CD4-positive, alpha-beta T cell treated with Interleukin-12 subunit alpha and Interleukin-12 subunit beta, for 1 hour (primary cell): ENCODE data around the gene GRM8.

Experiments
- DNase-seq: peaks from one replicate; pipeline ENCODE4 v3.0.0-alpha.2; 2020

Gene GRM8

DNA sequence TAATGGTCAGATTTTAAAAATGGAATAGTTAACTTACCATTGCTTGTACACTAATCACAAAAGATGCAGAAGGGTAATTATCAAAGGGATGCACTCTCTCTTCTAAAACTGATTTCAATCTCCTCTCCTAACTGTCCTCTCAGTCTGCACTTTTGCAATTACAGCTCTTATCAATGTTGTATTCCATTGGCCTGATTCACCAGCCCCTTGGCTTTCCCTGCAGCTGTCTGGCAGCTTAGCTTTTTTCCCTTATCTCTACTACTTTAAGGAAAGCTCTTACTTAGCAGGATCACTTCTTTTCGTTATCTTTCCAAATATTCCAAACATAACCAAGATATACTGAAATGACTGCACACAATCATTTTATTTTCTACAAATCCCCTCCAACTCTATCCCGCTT lies 448.8 kb downstream of the GRM8 start:
- no peak for DNase-seq

DNA sequence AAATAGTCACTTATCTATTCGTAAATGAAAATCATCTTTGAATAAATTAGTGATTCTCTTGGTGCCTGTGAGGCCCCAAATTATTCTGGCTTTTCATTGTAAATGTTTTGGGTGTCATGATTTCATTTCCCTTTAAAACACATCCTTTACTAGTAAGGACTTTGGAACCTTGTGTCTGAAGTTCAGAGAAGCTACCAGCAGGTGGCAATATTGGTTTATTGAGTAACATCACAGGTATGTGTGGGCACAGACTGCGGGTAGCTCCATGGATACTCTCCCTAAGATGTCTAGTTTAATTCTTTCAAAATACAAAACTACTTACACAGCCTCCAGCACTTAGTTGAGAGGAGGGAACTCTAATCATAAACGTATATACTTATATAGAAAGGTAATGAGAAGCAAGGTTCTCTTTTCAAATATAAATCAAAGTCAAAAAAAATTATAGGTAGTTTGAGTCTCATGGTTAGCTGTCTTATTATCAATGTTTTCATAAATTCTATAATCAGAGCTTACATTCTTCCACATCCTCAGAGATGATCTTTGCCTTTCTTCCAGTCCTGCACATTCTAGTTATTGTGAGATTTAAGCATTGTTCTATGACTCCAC lies 449.6 kb downstream of the GRM8 start:
- DNase-seq = peak; percentile 37

DNA sequence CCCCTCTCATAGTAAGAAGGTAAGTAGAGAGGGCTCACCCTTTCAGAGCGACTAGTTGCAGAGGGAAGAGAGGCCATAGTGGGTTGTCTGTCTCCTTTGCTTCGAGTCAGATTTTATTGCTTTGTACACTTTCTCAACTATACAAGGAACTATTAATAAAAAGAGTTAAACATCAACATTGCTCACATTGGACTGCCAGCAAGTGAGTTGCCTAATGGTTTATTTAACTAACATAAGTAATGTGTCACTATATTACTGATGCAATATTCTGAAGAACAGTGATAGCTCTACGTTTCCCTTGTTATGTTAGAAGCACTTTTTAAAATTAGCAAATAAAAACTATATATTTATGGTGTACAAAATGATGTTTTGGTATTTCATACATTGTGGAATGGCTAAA lies 451.0 kb downstream of the GRM8 start:
- DNase-seq = no peak

DNA sequence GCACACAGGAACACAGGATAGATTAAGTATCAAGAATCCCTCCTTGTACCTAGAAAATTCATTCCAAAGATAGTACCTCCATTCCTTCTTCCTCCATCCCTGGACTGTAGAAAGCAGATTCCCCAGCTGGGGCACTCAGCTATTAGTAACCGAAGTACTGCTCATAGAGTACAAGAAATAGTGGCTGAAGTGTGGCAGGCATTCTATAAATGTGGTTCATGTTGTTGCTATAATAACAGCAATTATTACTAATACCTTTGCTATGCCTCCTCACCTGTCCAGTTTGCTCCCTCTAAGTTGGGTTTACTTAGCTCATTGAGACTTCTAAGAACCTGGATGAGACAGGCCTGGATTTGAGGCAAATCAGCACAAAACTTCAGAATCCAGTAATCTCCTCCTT lies 453.2 kb downstream of the GRM8 start:
- no peak for DNase-seq

DNA sequence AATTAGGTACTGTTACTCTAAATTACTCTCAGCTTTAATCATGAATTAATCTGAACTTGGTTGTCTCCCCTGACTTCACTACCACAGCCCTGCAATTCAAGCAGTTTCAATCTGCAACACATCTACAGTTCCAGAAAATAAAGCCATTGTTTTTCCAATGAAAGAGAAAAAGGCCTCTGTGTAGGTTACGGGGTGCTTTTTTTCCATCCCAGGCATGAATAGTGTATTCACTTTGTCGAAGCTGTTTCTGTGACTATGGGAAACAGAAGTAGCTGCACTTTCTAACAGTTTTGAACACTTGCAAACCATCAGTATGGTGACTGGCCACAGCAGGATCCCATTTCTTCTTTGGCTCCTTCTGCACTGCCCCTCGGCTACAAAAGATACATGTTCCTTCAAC lies 460.2 kb downstream of the GRM8 start:
- DNase-seq = no peak

DNA sequence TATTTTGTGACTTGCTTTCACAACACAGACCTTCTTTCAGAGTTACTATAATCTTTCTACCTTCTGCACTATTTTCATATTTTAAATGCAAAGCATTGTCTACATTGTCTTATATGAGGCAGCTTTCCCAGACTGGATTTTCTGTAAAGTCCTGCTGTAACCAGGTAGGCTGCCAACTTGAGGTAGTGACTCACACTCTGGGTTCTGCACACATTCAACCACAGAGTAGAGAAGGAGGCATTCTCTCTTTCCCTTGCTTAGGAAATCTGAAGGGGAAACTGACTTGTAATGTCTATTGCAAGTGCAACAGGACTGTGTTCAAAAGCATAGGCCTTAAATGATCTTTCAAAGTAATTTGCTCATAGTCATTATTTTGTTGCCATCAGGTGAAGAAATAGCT lies 461.4 kb downstream of the GRM8 start:
- DNase-seq = no peak

DNA sequence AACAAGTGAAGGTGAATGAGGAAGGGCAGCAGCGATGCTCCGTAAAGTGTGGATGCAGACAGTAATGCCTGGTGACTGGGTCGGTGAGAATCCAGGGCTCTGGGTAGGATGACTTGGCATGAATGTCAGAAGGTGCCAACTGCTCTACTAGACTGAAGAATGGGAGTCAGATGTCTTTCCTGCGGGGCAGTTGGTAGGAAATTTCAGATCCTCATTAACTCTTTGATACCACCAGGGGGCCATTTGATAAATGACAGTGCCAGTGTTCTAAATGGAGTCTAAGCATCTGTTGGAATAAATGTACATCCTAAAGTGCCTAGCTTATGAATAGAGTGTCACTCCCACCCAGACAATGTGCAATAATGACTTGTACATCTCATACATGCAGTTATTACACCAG lies 462.0 kb downstream of the GRM8 start:
- DNase-seq = no peak

DNA sequence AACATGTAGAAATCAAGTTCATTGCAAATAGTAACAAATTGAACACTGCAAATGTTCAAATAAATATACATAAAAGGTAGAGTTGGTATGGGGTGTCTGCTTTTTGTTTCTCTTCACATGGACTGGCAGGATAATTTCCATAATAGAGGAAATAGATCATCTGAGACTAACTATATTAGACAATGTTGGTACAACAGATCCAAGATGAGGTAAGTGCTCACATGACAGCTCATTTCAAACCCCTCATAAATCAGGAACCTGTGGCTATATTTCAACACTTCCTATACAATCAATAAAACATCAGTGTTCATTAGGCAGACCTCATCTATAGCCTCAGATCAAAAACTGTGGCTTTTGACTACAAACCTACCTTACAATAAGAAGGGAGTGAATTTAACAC lies 469.1 kb downstream of the GRM8 start:
- DNase-seq = no peak

DNA sequence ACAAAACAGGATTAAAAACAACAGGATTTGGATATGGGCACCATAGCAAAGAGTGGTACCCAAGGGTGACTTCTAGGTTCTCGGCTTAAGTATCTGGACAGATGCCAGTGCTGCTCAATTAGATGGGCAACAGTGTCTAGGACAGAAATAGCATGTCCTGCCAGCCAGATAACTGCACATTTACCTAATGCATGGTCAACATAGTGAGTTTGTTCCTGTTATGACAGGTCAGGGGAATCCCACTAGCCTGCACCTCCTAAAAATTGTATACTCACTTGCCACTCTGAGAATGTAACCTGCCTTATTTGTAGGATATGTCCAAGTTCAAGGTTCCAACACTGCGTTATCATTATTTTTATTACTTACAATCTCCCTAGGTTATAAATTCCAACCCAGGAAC lies 471.7 kb downstream of the GRM8 start:
- DNase-seq = no peak

- no peak for DNase-seq
Observed at GRCh38 chr7:126778101-126778500, 474.6 kb downstream of the GRM8 start.

DNA sequence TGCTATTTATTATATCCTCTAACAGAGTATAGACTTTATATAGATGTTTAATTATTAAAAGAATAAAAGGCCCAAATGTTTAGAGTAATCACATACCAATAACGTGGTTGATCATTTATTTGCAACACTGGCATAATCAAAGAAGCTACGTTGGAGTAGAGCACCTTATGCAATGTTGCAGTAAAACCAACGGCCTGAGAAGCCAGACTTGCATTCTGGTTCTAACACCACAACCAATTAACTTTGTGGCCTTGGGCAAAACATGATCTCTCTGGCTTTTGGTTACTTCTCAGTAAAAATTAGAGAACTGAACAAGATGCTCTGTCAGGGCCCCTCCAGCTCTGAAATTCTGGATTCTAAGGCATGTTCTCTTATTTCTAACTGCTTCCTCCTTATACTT lies 476.2 kb downstream of the GRM8 start:
- no peak for DNase-seq

GRCh38 chr7:126774077-126774476 lies 478.7 kb downstream of the GRM8 start:
- DNase-seq = no peak

DNA sequence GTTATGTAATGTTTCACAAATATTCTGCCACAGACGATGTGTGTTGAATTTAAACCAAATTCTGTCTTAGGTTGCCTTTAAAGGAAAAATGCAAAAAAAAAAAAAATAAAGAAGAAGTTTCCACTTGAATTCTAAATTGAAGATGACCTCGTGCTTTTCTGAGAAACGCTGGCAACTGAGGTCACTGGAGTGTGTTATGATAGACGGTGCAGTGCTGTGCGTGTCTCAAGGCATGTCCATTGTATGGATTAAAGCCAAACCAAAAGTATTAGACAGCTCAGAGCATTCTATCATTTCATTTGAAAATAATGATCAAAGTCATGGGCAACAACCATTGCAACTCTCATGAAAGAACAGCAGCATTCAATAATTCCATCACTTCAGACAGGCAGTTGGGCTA lies 483.9 kb downstream of the GRM8 start:
- DNase-seq = no peak

DNA sequence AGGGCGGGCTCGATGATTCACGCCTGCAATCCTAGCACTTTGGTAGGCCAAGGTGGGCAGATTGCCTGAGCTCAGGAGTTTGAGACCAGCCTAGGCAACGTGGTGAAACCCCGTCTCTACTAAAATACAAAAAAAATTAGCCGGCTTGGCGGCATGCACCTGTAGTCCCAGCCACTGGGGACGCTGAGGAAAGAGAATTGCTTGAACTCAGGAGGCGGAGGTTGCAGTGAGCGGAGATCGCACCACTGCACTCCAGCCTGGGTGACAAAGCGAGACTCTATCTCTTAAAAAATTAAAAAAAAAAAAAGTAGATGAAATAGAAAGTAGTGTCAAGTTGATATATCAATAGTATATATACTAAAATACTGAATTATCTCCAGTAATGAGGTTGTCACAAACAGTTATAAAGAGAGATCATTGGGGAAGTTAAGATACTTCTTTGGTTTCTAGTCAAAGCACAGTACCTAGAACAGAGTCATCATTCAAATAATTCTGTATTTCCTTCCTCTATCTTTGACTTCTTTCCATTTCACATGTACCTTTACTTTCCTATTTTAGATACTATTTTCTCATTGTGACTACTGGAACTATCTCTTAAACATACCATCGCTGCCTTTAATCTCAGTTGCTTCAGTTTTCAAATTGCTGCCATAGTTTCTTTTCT lies 491.7 kb downstream of the GRM8 start:
- DNase-seq = no peak

DNA sequence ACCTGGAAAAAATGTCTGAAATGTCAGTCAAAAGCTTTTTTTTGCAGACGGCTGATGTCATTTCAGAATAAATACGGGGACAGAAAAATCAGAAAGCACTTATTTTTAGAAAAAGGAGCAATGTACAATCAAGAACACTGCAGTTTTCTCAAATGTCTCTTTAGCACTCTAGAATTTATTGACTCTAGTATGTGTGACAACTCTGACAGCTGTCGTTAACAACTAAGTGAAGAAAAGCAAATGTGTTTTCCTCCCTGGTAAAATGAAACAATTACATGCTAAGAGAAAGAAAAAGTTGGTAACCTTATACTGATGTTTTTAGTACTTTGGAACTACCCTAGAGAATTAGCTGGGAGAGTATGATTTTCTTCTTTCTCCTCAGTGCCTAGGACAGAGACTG lies 497.4 kb downstream of the GRM8 start:
- no peak for DNase-seq

DNA sequence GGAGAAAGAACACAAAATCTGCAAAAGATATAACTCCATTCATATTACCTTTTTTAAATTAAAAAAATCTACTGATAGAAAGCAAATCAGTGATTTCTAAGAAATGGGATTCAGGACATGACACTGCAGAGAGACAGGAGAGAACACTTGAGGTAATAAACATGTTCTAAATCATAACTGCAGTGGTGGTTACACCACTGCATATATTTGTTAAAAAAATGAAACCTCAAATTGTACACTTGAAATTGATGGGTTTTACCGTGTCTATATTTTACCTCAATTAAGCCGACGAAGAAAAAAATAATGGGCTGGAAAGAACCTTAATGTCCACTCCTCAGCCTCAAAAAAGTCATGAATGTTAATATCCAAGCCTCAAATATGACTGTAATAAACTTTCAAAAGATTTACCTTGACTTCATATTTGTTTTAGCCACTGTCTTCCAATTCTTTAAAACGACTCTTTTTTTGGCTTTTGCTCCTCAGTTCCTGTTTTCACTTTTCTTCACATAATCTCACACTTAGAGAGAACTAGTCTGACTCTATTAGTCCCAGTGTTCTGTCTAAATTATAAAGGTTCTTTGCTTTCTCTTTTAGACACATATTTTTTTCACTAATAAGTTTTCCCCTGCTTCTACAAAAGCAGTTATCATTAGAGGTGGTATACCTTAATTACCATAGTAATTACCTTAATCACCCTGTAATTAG lies 502.4 kb downstream of the GRM8 start:
- no peak for DNase-seq

- no peak for DNase-seq
Observed at GRCh38 chr7:126728967-126729366, 523.8 kb downstream of the GRM8 start.

- DNase-seq = no peak
Observed at GRCh38 chr7:126727930-126728391, 524.8 kb downstream of the GRM8 start.

DNA sequence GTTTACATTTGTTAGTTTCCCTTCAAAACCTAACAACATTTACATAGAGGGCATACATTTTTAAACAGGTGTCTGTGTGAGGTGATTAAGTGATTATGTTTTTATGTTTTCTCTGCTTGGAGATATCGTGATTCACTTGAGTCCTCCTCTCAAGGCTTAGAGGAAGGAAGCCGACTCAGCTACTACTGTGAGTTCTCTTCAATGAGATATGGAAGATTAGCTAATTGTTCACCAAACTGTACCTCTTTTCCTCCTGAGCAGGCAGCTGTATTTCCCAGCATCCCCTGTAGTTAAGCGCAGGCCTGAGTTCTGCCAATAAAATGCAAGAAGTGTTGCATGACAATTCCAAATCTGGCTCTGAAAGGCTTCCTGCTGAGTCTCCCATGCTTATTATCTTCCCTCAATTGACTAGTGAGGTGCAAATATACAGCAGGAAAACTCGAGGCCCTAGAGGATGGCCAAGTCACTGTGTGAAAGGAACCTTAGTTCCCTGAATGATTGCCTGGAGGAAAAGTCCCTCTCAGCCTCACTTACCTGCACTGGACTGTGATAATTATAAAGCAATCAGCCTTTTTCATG lies 528.7 kb downstream of the GRM8 start:
- no peak for DNase-seq

DNA sequence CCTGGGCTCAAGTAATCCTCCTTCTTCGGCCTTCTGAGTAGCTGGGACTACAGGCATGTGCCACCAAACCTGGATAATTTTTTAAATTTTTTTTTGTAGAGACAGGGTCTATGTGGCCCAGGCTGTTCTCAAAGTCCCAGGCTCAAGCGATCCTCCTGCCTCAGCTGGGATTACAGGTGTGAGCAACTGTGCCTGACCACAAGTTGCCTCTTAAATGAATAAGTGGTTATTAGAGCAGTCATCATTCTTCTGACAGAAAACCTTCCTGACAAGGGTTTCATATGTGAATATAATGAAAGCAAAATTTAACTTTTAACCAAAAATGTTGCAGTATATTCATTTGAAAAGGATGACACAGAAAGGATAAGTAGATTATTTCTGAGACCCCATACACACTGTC lies 532.5 kb downstream of the GRM8 start:
- no peak for DNase-seq

- DNase-seq = no peak
Observed at GRCh38 chr7:126718419-126718818, 534.3 kb downstream of the GRM8 start.

DNA sequence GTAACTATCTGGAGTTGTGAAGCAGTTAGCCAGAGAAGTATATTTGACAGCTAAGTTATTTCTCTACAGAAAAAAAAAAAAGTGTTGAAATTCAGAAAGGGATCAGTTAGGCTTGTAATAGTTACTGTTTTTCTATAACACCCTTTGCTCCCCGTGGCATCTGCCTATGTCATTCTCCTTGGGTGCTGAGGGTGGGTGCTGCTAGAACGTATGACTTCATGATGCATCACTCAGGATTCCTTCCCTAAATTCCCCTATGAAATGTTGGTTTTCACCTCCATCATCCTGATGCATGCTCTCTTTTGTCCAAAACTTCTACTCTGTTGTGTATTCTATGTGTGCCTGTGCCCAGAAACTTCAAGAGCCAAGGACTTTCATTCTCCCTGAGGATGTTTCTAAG lies 536.4 kb downstream of the GRM8 start:
- DNase-seq = no peak

DNA sequence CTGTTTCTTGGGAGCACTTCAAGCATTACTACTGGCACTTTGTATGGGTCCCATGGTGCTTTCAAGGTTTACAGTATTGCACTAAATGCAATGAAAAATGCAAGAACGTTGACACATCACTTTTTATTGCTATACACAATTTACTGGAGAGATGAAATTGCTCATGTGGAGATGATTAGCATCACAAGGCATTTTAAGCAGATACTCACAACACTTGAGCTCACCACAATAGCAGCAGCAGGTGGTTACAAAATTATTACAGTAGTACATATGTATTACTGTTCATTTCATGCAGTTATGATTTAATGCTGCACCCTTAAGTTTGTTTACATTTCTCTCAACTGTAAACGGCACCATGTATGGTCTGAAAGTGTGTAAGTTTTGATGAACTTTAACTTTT lies 537.7 kb downstream of the GRM8 start:
- DNase-seq = no peak
